ENCODE measurements around the gene SFXN5. TPM values are rescaled to one million over a fixed set of nuclear protein-coding genes. Genes with fewer than 3 reads are reported as not detected.
A peak's percentile ranks its signal among the peaks of the same experiment; 100 is the strongest.

SFXN5 gene
- total RNA-seq, 1 donor from 2014 or later, result 15.4 TPM

DNA sequence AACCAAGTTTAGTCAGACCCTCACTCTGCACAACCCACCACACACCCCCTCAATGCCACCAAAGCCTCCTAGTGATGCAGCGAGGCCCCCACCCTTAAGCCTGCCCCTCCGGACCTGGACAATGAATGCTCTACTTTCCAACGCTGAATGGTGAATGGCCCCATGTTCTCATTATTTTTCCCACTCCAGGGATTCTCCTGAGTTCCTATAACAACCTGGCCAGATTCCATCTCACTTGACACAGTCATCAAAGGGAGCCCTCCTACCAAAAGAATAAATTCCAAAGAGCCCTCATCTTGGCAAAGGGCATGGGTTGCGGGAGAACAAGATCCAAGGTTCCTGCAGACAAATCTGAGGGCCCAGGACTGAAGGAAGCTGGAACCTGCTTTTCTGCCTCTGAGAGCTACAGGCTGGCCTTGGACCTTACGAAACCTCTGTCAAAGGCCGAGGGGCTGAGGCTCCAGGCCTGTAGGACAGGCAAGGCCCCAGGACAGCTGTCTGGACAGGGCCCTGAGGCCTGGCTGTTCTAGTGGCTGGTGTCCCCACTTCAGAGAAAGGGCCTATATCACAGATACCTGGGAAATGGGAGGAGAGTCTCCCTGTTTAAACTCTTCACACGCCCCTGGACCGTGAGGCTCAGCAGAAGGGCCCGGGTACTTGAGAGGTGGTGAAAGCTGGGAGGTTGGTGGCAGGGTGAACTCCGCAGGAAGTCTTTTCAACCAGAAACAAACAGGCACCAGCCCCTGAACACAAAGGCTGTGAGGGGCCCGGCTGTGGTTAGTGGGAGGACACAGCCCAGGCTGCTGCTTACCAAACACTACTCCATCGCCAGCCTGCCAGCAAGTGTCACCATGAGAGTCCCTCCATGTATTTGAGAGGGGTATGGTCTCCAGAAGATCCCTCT lies 27.3 kb downstream of the SFXN5 start:
- TF ChIP-seq, protein P1, sequence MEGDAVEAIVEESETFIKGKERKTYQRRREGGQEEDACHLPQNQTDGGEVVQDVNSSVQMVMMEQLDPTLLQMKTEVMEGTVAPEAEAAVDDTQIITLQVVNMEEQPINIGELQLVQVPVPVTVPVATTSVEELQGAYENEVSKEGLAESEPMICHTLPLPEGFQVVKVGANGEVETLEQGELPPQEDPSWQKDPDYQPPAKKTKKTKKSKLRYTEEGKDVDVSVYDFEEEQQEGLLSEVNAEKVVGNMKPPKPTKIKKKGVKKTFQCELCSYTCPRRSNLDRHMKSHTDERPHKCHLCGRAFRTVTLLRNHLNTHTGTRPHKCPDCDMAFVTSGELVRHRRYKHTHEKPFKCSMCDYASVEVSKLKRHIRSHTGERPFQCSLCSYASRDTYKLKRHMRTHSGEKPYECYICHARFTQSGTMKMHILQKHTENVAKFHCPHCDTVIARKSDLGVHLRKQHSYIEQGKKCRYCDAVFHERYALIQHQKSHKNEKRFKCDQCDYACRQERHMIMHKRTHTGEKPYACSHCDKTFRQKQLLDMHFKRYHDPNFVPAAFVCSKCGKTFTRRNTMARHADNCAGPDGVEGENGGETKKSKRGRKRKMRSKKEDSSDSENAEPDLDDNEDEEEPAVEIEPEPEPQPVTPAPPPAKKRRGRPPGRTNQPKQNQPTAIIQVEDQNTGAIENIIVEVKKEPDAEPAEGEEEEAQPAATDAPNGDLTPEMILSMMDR (IDR thresholded peaks at IDR 0.05), result no peak
- no peak overlapping the region for H3K4me3 ChIP-seq
- H3K9me3 ChIP-seq, result no peaks in the 10 kb centered on the region
- H3K27ac ChIP-seq, result no peak overlapping the region
- DNase-seq (no peak), ATAC-seq (peak in 1 of 2 donors; percentile 30)
- intact Hi-C loops (cut with DNase I), result no loop called here
- no peaks in the 10 kb centered on the region for H3K27me3 ChIP-seq (ENCODE audit: low read depth)
- peaks cover 14% of the 10 kb centered on the region for H3K36me3 ChIP-seq
- no peaks in the 10 kb centered on the region for H3K4me1 ChIP-seq

DNA sequence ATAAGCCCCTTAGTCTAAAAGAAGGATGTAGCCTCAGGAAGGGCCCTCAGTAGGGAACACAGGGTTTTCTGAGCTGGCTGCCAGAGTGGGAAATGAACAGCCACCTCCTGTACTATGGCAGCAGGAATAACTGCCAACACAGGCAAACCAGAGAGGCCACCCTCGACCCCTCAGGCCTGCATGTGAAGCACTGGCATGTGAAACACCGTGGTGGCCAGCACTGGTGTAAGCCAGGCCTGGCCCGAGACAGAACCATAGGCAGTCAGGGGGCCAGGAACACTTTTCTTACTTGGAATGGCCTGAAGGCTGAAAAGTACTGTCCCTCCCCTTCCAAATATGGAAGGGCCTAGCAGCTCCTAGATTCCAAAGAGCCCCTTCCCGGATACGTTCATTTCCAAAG lies 28.2 kb downstream of the SFXN5 start:
- H3K27me3 ChIP-seq (ENCODE audit: low read depth), result no peaks in the 10 kb centered on the region
- no peaks in the 10 kb centered on the region for H3K4me1 ChIP-seq
- ATAC-seq, result no peak
- H3K27ac ChIP-seq, result no peak overlapping the region
- no peak overlapping the region for H3K4me3 ChIP-seq
- H3K36me3 ChIP-seq, result peaks cover 17% of the 10 kb centered on the region
- intact Hi-C loops (cut with DNase I), result no loop called here
- no peak for DNase-seq
- H3K9me3 ChIP-seq, result no peaks in the 10 kb centered on the region
- TF ChIP-seq, protein P1 (IDR thresholded peaks at IDR 0.05), result no peak

DNA sequence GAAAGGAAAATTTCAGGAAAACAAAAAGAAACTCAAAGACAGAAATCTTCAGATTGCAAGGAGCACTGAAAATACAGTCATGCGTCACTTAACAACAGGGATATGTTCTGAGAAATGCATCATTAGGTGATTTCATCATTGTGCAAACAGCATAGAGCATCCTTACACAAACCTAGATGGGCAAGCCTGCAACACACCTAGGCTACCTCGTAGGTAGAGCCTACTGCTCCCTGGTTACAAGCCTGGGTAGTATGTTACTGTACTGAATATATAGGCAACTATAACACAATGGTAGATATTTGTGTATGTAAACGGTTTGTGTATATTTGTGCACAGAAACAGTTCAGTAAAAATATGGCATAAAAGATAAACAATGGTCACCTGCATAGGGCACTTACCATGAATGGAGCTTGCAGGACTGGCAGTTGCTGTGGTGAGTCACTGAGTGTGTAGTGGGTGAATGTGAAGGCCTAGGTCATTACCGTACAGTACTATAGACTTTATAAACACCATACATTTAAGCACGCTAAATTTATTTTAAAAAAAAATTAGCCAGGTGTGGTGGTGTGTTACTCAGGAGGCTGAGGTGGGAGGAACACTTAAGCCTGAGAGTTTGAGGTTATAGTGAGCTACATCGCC lies 33.4 kb downstream of the SFXN5 start:
- TF ChIP-seq, protein P1 (IDR thresholded peaks at IDR 0.05), result no peak
- no peak overlapping the region for H3K4me3 ChIP-seq
- no peaks in the 10 kb centered on the region for H3K27me3 ChIP-seq (ENCODE audit: low read depth)
- no peaks in the 10 kb centered on the region for H3K4me1 ChIP-seq
- ATAC-seq, result no peak
- intact Hi-C loops (cut with DNase I), result no loop called here
- H3K36me3 ChIP-seq, result peaks cover 21% of the 10 kb centered on the region
- no peak overlapping the region for H3K27ac ChIP-seq
- H3K9me3 ChIP-seq, result no peaks in the 10 kb centered on the region
- DNase-seq, result no peak

DNA sequence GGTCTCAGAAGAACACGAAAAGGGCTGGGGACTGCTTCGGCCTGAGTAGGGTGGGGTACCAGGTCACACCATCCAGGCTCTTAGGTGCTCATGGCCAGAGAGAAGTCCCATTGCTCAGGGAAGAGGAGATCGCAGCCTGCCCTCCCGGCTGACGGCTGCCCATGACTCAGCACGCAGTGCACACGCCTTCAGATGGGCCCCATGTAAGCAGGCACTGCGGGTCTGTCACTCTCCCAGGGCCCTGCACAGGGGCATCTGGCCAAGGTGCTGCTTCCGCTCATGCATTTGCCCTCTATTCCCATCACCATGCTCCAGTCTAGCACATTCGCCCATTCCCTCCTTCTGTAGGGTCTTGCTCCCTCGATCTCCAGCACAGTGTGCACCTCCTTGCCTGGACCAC lies 34.7 kb downstream of the SFXN5 start:
- no peak for DNase-seq
- H3K4me1 ChIP-seq, result peaks cover 5% of the 10 kb centered on the region

DNA sequence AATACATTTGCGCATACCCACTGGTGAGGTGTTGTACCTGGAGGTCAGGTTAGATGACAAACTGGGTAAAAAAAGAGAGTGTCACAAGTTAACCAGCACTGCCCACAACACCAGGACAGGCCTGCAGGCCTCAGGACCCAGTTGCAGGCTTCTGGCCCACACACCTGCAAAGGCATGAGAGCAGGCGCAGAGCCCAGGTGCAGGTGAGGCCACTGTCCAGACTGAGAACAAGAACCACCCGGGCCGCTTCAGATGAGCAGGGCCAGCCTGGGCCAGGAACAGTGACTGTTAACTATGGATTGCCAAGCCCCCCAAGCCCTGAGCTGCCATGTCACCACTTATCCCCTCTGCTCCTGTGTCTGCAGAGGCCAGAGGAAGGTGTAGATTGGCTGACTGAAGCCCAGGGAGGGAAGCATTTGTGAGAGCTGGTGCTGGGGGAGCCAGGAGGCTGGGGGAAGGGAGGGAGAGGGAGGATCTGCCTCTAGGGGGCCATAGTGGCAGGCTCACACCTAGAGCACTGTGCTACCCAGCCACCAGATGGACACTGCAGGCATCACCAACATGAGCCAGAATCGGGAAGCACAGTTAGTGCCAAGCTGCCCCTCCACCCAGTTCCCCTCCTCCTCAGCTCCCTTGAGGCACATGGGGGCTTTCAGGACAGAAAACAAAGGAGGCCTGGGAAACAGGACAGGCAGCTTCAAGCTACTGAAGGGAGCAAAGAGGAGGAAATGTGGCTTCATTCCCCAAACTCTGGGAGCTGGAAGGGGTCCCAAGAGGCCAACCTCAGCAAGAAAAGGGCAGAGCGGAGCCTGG lies 35.4 kb downstream of the SFXN5 start:
- Histone ChIP-seq H3K27me3 (ENCODE audit: low read depth) (no peaks in the 10 kb centered on the region), H3K4me1 (peaks cover 5% of the 10 kb centered on the region), H3K4me3 (no peak overlapping the region), H3K36me3 (peaks cover 21% of the 10 kb centered on the region), H3K27ac (no peak overlapping the region), H3K9me3 (no peaks in the 10 kb centered on the region)
- intact Hi-C loops (cut with DNase I), result no loop called here
- DNase-seq (no peak), ATAC-seq (no peak)
- TF ChIP-seq, protein P1 (IDR thresholded peaks at IDR 0.05), result no peak

More for the DNA sequence above, 34.7 kb downstream of the SFXN5 start:
- no peak overlapping the region for H3K27ac ChIP-seq
- no peak overlapping the region for H3K4me3 ChIP-seq
- H3K9me3 ChIP-seq, result no peaks in the 10 kb centered on the region
- intact Hi-C loops (cut with DNase I), result no loop called here
- no peak for ATAC-seq
- TF ChIP-seq, protein P1 (IDR thresholded peaks at IDR 0.05), result no peak
- no peaks in the 10 kb centered on the region for H3K27me3 ChIP-seq (ENCODE audit: low read depth)
- peaks cover 21% of the 10 kb centered on the region for H3K36me3 ChIP-seq

Measured in lower lobe of right lung (tissue), 2 donors.